GM23338 (cell line): ENCODE measurements around the gene CCDC201. TPM values are rescaled to one million over a fixed set of nuclear protein-coding genes. Genes with fewer than 3 reads are reported as not detected.

Experiments
- ATAC-seq: fragments of 200-7000 bp; cut with Tn5 transposase; 3 replicates; pipeline ENCODE4 v1.9.1; 2020
- DNase-seq: peaks from one replicate; pipeline ENCODE4 v3.0.0-alpha.2; 2015; ENCODE audit warnings: low spot score
- H2AFZ ChIP-seq: fragments of 200-600 bp; sonication (generic); 2 replicates; pipeline ENCODE4 v1.8.0; 2016; ENCODE audit warnings: antibody characterized with exemption, mild to moderate bottlenecking, moderate library complexity
- H3F3A ChIP-seq: fragments of 200-600 bp; sonication (generic); replicated peaks from 2 replicates; pipeline ENCODE4 v1.8.0; 2017; ENCODE audit warnings: antibody characterized with exemption, mixed run types, low read depth
- H3K27ac ChIP-seq: fragments of 200-600 bp; sonication (generic); 2 replicates; pipeline ENCODE4 v1.6.1; 2016; ENCODE audit warnings: low read depth
- H3K27me3 ChIP-seq: fragments of 200-600 bp; sonication (generic); 2 replicates; pipeline ENCODE4 v1.8.0; 2016; ENCODE audit warnings: mild to moderate bottlenecking, mixed run types, moderate library complexity; ENCODE audit not compliant: insufficient read depth
- H3K36me3 ChIP-seq: fragments of 200-600 bp; sonication (generic); 2 replicates; pipeline ENCODE4 v1.8.0; 2016; ENCODE audit warnings: mild to moderate bottlenecking; ENCODE audit not compliant: insufficient read depth
- H3K4me1 ChIP-seq: fragments of 200-600 bp; sonication (generic); 2 replicates; pipeline ENCODE4 v1.8.0; 2016; ENCODE audit warnings: mild to moderate bottlenecking, moderate library complexity; ENCODE audit not compliant: insufficient read depth
- H3K4me2 ChIP-seq: fragments of 200-600 bp; sonication (generic); 2 replicates; pipeline ENCODE4 v1.7.1; 2017; ENCODE audit warnings: mixed run types
- H3K4me3 ChIP-seq: fragments of 200-600 bp; sonication (generic); 2 replicates; pipeline ENCODE4 v1.6.1; 2016; ENCODE audit warnings: mixed run types
- H3K79me2 ChIP-seq: fragments of 200-600 bp; sonication (generic); replicated peaks from 2 replicates; pipeline ENCODE4 v1.8.0; 2017; ENCODE audit warnings: mild to moderate bottlenecking; ENCODE audit not compliant: insufficient read depth
- H3K9me2 ChIP-seq: fragments of 200-600 bp; sonication (generic); 2 replicates; pipeline ENCODE4 v1.8.0; 2017; ENCODE audit not compliant: insufficient read depth
- H4K20me1 ChIP-seq: fragments of 200-600 bp; sonication (generic); replicated peaks from 2 replicates; pipeline ENCODE4 v1.8.0; 2017; ENCODE audit warnings: mild to moderate bottlenecking; ENCODE audit not compliant: insufficient read depth
- H3K27ac Mint-ChIP-seq: 2 replicates; pipeline ENCODE4 v1.8.0; 2020; ENCODE audit warnings: inconsistent platforms, mild to moderate bottlenecking, moderate library complexity, mixed read lengths
- H3K27me3 Mint-ChIP-seq: 3 replicates; pipeline ENCODE4 v1.8.0; 2022; ENCODE audit warnings: low read depth, mild to moderate bottlenecking, moderate library complexity, mixed read lengths, inconsistent platforms; ENCODE audit not compliant: insufficient read depth, poor library complexity
- H3K36me3 Mint-ChIP-seq: 3 replicates; pipeline ENCODE4 v1.8.0; 2021; ENCODE audit warnings: low read depth, mild to moderate bottlenecking, inconsistent platforms, moderate library complexity, mixed read lengths
- H3K4me1 Mint-ChIP-seq: 3 replicates; pipeline ENCODE4 v1.8.0; 2020; ENCODE audit warnings: mild to moderate bottlenecking, inconsistent platforms, mixed read lengths
- H3K4me3 Mint-ChIP-seq: 3 replicates; pipeline ENCODE4 v1.8.0; 2021; ENCODE audit warnings: moderate library complexity, mild to moderate bottlenecking, inconsistent platforms, mixed read lengths
- H3K9me3 Mint-ChIP-seq: 3 replicates; pipeline ENCODE4 v1.8.0; 2020; ENCODE audit warnings: moderate library complexity, mild to moderate bottlenecking, inconsistent platforms, mixed read lengths
- CREB1 ChIP-seq: fragments of 250-450 bp; sonication (Bioruptor Pico); IDR thresholded peaks from 2 replicates; pipeline ENCODE4 v1.5.0; 2020; ENCODE audit warnings: low read depth, mild to moderate bottlenecking, moderate library complexity
- ETS1 ChIP-seq: IDR thresholded peaks from 2 replicates; pipeline ENCODE4 v1.6.1; 2016; ENCODE audit warnings: antibody characterized with exemption
- EZH2 ChIP-seq: fragments of 200-600 bp; sonication (generic); IDR thresholded peaks from one replicate; pipeline ENCODE4 v1.8.0; 2017; ENCODE audit warnings: antibody characterized with exemption, mild to moderate bottlenecking, low read depth; ENCODE audit not compliant: unreplicated experiment
- EZH2phosphoT487 ChIP-seq: fragments of 200-600 bp; sonication (generic); IDR thresholded peaks from one replicate; pipeline ENCODE4 v1.8.1; 2018; ENCODE audit warnings: antibody characterized with exemption; ENCODE audit not compliant: unreplicated experiment
- JUNB ChIP-seq: IDR thresholded peaks from one replicate; pipeline ENCODE4 v1.6.1; 2016; ENCODE audit warnings: antibody characterized with exemption; ENCODE audit not compliant: unreplicated experiment
- NANOG ChIP-seq: IDR thresholded peaks from 2 replicates; pipeline ENCODE4 v1.6.1; 2016; ENCODE audit warnings: antibody characterized with exemption, borderline replicate concordance
- REST ChIP-seq: IDR thresholded peaks from one replicate; pipeline ENCODE4 v1.6.1; 2018; ENCODE audit warnings: antibody characterized with exemption; ENCODE audit not compliant: unreplicated experiment
- ZNF331 ChIP-seq: fragments of 250-450 bp; sonication (Bioruptor Pico); IDR thresholded peaks from 2 replicates; pipeline ENCODE4 v1.5.0; 2020; ENCODE audit warnings: low read depth, mild to moderate bottlenecking, moderate library complexity
- ZNF462 ChIP-seq: fragments of 250-450 bp; sonication (Bioruptor Pico); IDR thresholded peaks from 2 replicates; pipeline ENCODE4 v1.5.0; 2020; ENCODE audit warnings: mild to moderate bottlenecking, moderate library complexity
- polyA plus RNA-seq: library from polyadenylated mRNA; unstranded; fragments of >200 nt; fragmentation: Nextera tagmentation; extraction: Ambion mirVana; gene quantifications from 2 replicates; pipeline ENCODE4 v1.2.1, GENCODE V29; 2016
- total RNA-seq: library from RNA; depleted of rRNA; stranded (reverse); fragments of >200 nt; shearing (Covaris generic); gene quantifications from 2 replicates; pipeline ENCODE4 v1.2.3, GENCODE V29; 2014

The CCDC201 gene
- total and polyA plus RNA-seq, 2 experiments from 2014 or later, result not detected

- H3K4me3 Mint-ChIP-seq, result no peak overlapping the region
- H3K27ac Mint-ChIP-seq, result no peak overlapping the region
- no peak for DNase-seq
- no peak overlapping the region for H3K4me2 ChIP-seq
- peaks cover 26% of the 10 kb centered on the region for H3K36me3 Mint-ChIP-seq
- no peak for TF ChIP-seq CREB1
- TF ChIP-seq ETS1, result no peak
- TF ChIP-seq ZNF462, result no peak
- no peak for TF ChIP-seq JUNB
- no peak for TF ChIP-seq NANOG
- no peak for TF ChIP-seq ZNF331
- TF ChIP-seq REST, result no peak
- no peak for TF ChIP-seq EZH2
- TF ChIP-seq EZH2phosphoT487, result no peak
- no peaks in the 10 kb centered on the region for H3K27me3 Mint-ChIP-seq
- H3K4me1 ChIP-seq, result no peaks in the 10 kb centered on the region
- H3K4me1 Mint-ChIP-seq, result peaks cover 5% of the 10 kb centered on the region; the same call in 2 of the 3 replicates
- no peaks in the 10 kb centered on the region for H3K27me3 ChIP-seq
- no peaks in the 10 kb centered on the region for H4K20me1 ChIP-seq
- H3K9me2 ChIP-seq, result no peaks in the 10 kb centered on the region
- no peak overlapping the region for H2AFZ ChIP-seq
- H3F3A ChIP-seq, result no peaks in the 10 kb centered on the region
- H3K36me3 ChIP-seq, result 0 out of 2 replicates have a peak, but pooled peaks cover 3% of the 10 kb centered on the region
- H3K9me3 Mint-ChIP-seq, result peaks cover 35% of the 10 kb centered on the region
- ATAC-seq, result no peak
- H3K4me3 ChIP-seq, result no peak overlapping the region
- H3K79me2 ChIP-seq, result no peaks in the 10 kb centered on the region
- no peak overlapping the region for H3K27ac ChIP-seq
Observed at GRCh38 chr7:45878457-45879144, 5.7 kb upstream of the CCDC201 start.
